K562 (cell line): ENCODE measurements around the gene IGF2. TPM values are rescaled to one million over a fixed set of nuclear protein-coding genes. Genes with fewer than 3 reads are reported as not detected.
A peak's percentile ranks its signal among the peaks of the same experiment; 100 is the strongest.

ENCODE experiments used
- ATAC-seq: fragments of 200-7000 bp; cut with Tn5 transposase; 3 replicates; pipeline ENCODE4 v1.9.1; 2020; ENCODE audit warnings: moderate library complexity
- BruUV-seq: library from RNA; stranded (reverse); fragments of 400-500 nt; replicated peaks from 2 replicates; lab custom pipeline; 2021; lab: Mats Ljungman, UMichigan
- CTCF ChIA-PET: fragments of 300-600 bp; formaldehyde crosslinking; extraction: SDS; loops from one replicate; lab custom pipeline; 2021; ENCODE audit warnings: low intra/inter-chr PET ratio; lab: Yijun Ruan, JAX
- POLR2A ChIA-PET: fragments of 300-600, 350-650 bp; sonication (Branson Sonifier 250); formaldehyde crosslinking; extraction: SDS; loops from one replicate; lab custom pipeline; 2021; ENCODE audit warnings: antibody characterized with exemption, inconsistent platforms; lab: Yijun Ruan, JAX
- DNase-seq, 4 experiments: peaks; one replicate each; pipeline versions ENCODE4 v3.0.0 to v3.0.0-alpha.2; 2011 to 2018; ENCODE audit warnings: low spot score in 3 of 4, mixed read lengths in 3 of 4; ENCODE audit errors: extremely low read depth in 1 of 4
- FAIRE-seq: peaks from 2 replicates; lab custom pipeline; 2011; peaks lifted over from hg19 to GRCh38; lab: Jason Lieb, UNC
- H2AFZ ChIP-seq: 2 replicates; pipeline ENCODE4 v1.6.0; 2011; ENCODE audit warnings: low read depth, low read length, control low read depth, inconsistent platforms
- H3K27ac ChIP-seq: fragments of 200-600 bp; 3 replicates; pipeline ENCODE4 v1.8.0; 2011; ENCODE audit warnings: low read depth, mild to moderate bottlenecking, control low read depth, inconsistent platforms, low read length, moderate library complexity, mixed read lengths; ENCODE audit errors: extremely low read depth
- H3K27me3 ChIP-seq, 2 experiments: fragments of 300-600 bp in 1 of 2; 2 replicates in 1 of 2; 3 replicates in 1 of 2; pipeline versions ENCODE4 v1.6.0 to v1.8.0; 2011; ENCODE audit warnings: inconsistent platforms in 2 of 2, low read length in 2 of 2, mild to moderate bottlenecking in 1 of 2, mixed read lengths in 1 of 2, moderate library complexity in 1 of 2; ENCODE audit not compliant: control insufficient read depth in 2 of 2, insufficient read depth in 2 of 2
- H3K36me3 ChIP-seq: fragments of 300-600 bp; 3 replicates; pipeline ENCODE4 v1.8.0; 2011; ENCODE audit warnings: mild to moderate bottlenecking, low read length, inconsistent platforms; ENCODE audit not compliant: control insufficient read depth, insufficient read depth
- H3K4me1 ChIP-seq, 2 experiments: fragments of 200-600 bp in 1 of 2; replicated peaks in 1 of 2; 2 replicates in 1 of 2; 3 replicates in 1 of 2; pipeline versions ENCODE4 v1.5.1 to v1.8.0; 2011; ENCODE audit warnings: inconsistent platforms in 2 of 2, low read length in 2 of 2, mild to moderate bottlenecking in 1 of 2, mixed read lengths in 1 of 2, moderate library complexity in 1 of 2; ENCODE audit not compliant: control insufficient read depth in 2 of 2, insufficient read depth in 2 of 2
- H3K4me2 ChIP-seq: 2 replicates; pipeline ENCODE4 v1.6.1; 2011; ENCODE audit warnings: low read length, control low read depth, inconsistent platforms, mixed read lengths; ENCODE audit not compliant: insufficient read depth
- H3K4me3 ChIP-seq: fragments of 200-600 bp; sonication (generic), shearing (Covaris generic); 2 replicates; pipeline ENCODE4 v1.5.1; 2016; ENCODE audit warnings: control low read depth, inconsistent platforms
- H3K79me2 ChIP-seq: fragments of 200-600 bp; 3 replicates; pipeline ENCODE4 v1.8.0; 2011; ENCODE audit warnings: low read length, inconsistent platforms; ENCODE audit not compliant: control insufficient read depth, insufficient read depth
- H3K9ac ChIP-seq, 2 experiments: 2 replicates each; pipeline versions ENCODE4 v1.6.0 to v1.6.1; 2011; ENCODE audit warnings: low read depth in 2 of 2, low read length in 2 of 2, control low read depth in 1 of 2, inconsistent platforms in 1 of 2, mild to moderate bottlenecking in 1 of 2, mixed read lengths in 1 of 2; ENCODE audit not compliant: insufficient read depth in 1 of 2
- H3K9me1 ChIP-seq: one replicate; pipeline ENCODE4 v1.6.0; 2011; ENCODE audit warnings: inconsistent platforms, mild to moderate bottlenecking, low read length, moderate library complexity; ENCODE audit not compliant: control insufficient read depth, insufficient read depth
- H3K9me3 ChIP-seq: replicated peaks from 2 replicates; pipeline ENCODE4 v1.5.1; 2011; ENCODE audit warnings: low read depth, low read length, inconsistent platforms; ENCODE audit not compliant: control insufficient read depth, insufficient read depth
- H4K20me1 ChIP-seq: replicated peaks from 2 replicates; pipeline ENCODE4 v1.6.1; 2011; ENCODE audit warnings: low read length, inconsistent platforms, mixed read lengths; ENCODE audit not compliant: control insufficient read depth, insufficient read depth
- CCAR2 ChIP-seq: fragments of 200-400 bp; formaldehyde crosslinking; IDR thresholded peaks from 2 replicates; pipeline ENCODE4 v1.6.1; 2017; ENCODE audit warnings: mild to moderate bottlenecking, low read depth, low read length
- NFXL1 ChIP-seq: fragments of 450-650 bp; formaldehyde crosslinking; IDR thresholded peaks from 2 replicates; pipeline ENCODE4 v1.4.0; 2021; ENCODE audit warnings: mild to moderate bottlenecking
- PKNOX1 ChIP-seq: fragments of 450-650 bp; IDR thresholded peaks from 2 replicates; pipeline ENCODE4 v1.6.1; 2016
- ZFP30 ChIP-seq: fragments of 250-450 bp; sonication (Bioruptor Pico); IDR thresholded peaks from 2 replicates; pipeline ENCODE4 v1.8.0; 2022; ENCODE audit warnings: moderate library complexity, mild to moderate bottlenecking, inconsistent platforms, borderline replicate concordance
- ZKSCAN1 ChIP-seq: fragments of 150-350 bp; IDR thresholded peaks from 2 replicates; pipeline ENCODE4 v1.6.1; 2016; ENCODE audit warnings: low read depth, low read length
- WGBS: fragments of 100-300 bp; shearing (Covaris generic); methylation state at CpG from one replicate; pipeline ENCODE4 v1.1.6; 2016; ENCODE audit warnings: low coverage, mixed read lengths; ENCODE audit not compliant: insufficient coverage; ENCODE audit errors: missing lambda C conversion rate; 5-methylcytosine and 5-hydroxymethylcytosine counted together
- in situ Hi-C: fragments of 300-500 bp; cut with MboI; formaldehyde crosslinking; loops from 4 replicates; pipeline ENCODE4 v1.15.0; 2018; ENCODE audit warnings: inconsistent platforms, mixed read lengths
- intact Hi-C: fragments of 100-400 bp; cut with micrococcal nuclease; formaldehyde crosslinking; loops from 2 replicates; pipeline ENCODE4 v1.14.2; 2022
- polyA plus RNA-seq, 8 experiments: library from polyadenylated mRNA; depleted of rRNA in 4 of 8; stranded (reverse) in 5 of 8; unstranded in 3 of 8; fragments of >200 nt; fragmentation: Nextera tagmentation in 2 of 8; fragmentation: Illumina TruSeq in 1 of 8; extraction: Ambion mirVana in 2 of 8; extraction: Trizol in 1 of 8; gene quantifications; 2 replicates each; pipeline versions ENCODE4 v1.2.1 to v1.2.3, GENCODE V29; 2011 to 2014; ENCODE audit warnings: inconsistent platforms in 1 of 8, missing spikeins in 1 of 8
- total RNA-seq, 7 experiments: library from RNA; depleted of rRNA in 6 of 7; stranded (reverse); fragments of >200 nt in 6 of 7; fragmentation: Illumina TruSeq in 2 of 7; extraction: Trizol in 2 of 7; gene quantifications; 2 replicates each; pipeline versions ENCODE4 v1.2.1 to v1.2.3, GENCODE V29; 2011 to 2021; ENCODE audit warnings: low replicate concordance in 1 of 7

IGF2 gene
- total and polyA plus RNA-seq, 9 of the 15 experiments (the other 6 are each of a cell fraction or from before 2014, with no cell fraction given) = 0.16 TPM; not detected in 8

GRCh38 chr11:2171591-2172003 is 32.4 kb upstream of the IGF2 start, which contains the start of gene TH (continued):
- TF ChIP-seq NFXL1 (no peak), CCAR2 (no peak)

- BruUV-seq = no TSS peak
Measured at GRCh38 chr11:2169626-2170570, 30.7 kb upstream of the IGF2 start.

More at GRCh38 chr11:2169626-2170570, 30.7 kb upstream of the IGF2 start:
- no peak overlapping the region for H3K9ac ChIP-seq
- intact Hi-C loops (no loop called here), in situ Hi-C loops (no loop called here)
- no peaks in the 10 kb centered on the region for H3K79me2 ChIP-seq
- no peaks in the 10 kb centered on the region for H3K9me1 ChIP-seq
- H3K27ac ChIP-seq = no peak overlapping the region
- H3K9me3 ChIP-seq = no peaks in the 10 kb centered on the region
- CTCF ChIA-PET = no interaction called here
- no peak for ATAC-seq
- peaks cover 3 to 57% of the 10 kb centered on the region in 2 experiments; a peak in 4 of 5 replicates for H3K27me3 ChIP-seq
- no peak overlapping the region for H3K4me3 ChIP-seq
- TF ChIP-seq PKNOX1 (peak; percentile 22; the same call in 1 of the 2 replicates), ZFP30 (CRISPR knock-in tag) (no peak), ZKSCAN1 (peak; percentile 42; the same call in 1 of the 2 replicates)
- TF ChIP-seq, all 486 proteins: peak for 2
- H2AFZ ChIP-seq = no peak overlapping the region
- peaks cover 7% of the 10 kb centered on the region for H4K20me1 ChIP-seq
- H3K4me2 ChIP-seq = no peak overlapping the region
- peaks cover 0 to 52% of the 10 kb centered on the region in 2 experiments; a peak in 2 of 5 replicates for H3K4me1 ChIP-seq
- H3K36me3 ChIP-seq = no peaks in the 10 kb centered on the region
- 14% methylated on average over 35 of the region's 45 CpGs for WGBS
- POLR2A ChIA-PET = interaction anchor here (0.6 to 0.7 kb wide), 3 partner anchors 11 to 744 kb away, joined by 3 read pairs; no protein-coding TSS in a partner anchor
- FAIRE-seq (no peak), DNase-seq (no peak)
